Peyer's patch (tissue), 4 donors: ENCODE data around the gene NPAS2.

Source experiments
- CTCF ChIP-seq, 6 experiments: fragments of 450-650 bp in 4 of 6; fragments of 200-600 bp in 2 of 6; sonication (generic) in 1 of 6; IDR thresholded peaks; one replicate each; pipeline ENCODE4 v1.5.1; 2017 to 2019; ENCODE audit warnings: antibody characterized with exemption in 6 of 6, mild to moderate bottlenecking in 3 of 6, moderate library complexity in 1 of 6
- POLR2A ChIP-seq, 2 donors: fragments of 450-650 bp; IDR thresholded peaks; one replicate each; pipeline ENCODE4 v1.5.1; 2017; ENCODE audit warnings: antibody characterized with exemption in 2 of 2, mild to moderate bottlenecking in 2 of 2, moderate library complexity in 2 of 2

GRCh38 chr2:100834221-100834620, 14.3 kb downstream of the NPAS2 start:
- TF ChIP-seq CTCF (IDR thresholded peaks at IDR 0.05): no peak
- no peak for TF ChIP-seq POLR2A (IDR thresholded peaks at IDR 0.05)
